GM21619 (cell line): ENCODE measurements around the gene GALNT17.
"Not testable (repeated sequence)": the region's sequence is repeated elsewhere in the genome, so short reads cannot be mapped to it uniquely, and the experiment has no call there.

Experiments
- ATAC-seq: cut with Tn5 transposase; IDR thresholded peaks from one replicate; pipeline ENCODE4 v1.9.1; 2021; ENCODE audit not compliant: unreplicated experiment

GALNT17 gene

GRCh38 chr7:71541707-71542353, 409.9 kb downstream of the GALNT17 start:
- ATAC-seq = no peak

GRCh38 chr7:71543396-71543795, 411.5 kb downstream of the GALNT17 start:
- no peak for ATAC-seq

DNA sequence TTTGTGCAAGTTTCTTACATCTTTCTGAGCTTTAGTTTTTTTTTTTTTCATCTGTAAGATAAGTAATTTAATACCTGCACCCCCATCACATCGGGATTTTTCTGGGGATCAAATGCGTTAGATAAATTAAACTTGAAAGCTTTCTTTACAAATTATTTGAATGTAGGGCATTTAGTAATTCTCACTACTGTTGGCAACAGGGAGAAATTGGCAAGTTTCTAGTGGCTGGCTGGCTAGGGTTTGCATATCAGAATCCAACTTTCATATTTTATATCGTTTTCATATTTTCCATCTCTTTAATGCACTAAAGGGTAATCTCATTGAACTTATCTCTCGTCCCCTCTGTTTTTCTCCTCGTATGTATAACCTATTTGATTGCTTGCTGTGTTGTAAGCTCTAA, 412.9 kb downstream of the GALNT17 start:
- ATAC-seq = no peak

DNA sequence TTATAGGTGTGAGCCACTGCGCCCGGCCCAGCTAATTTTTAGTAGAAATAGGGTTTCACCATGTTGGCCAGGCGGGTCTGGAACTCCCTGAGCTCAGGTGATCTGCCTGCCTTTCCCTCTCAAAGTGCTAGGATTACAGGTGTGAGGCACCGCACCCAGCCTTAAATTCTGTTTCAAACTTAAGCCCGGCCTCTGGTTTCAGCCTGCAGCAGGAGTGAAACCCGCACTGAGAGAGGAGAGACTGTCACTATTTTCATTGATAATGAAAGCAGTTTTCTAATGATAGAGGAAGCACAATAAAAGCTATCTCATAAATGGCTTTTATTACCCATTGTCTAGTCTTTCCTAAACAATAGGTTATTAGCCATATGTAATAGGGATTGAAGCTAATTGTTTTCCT, 415.5 kb downstream of the GALNT17 start:
- no peak for ATAC-seq

GRCh38 chr7:71548746-71549145, 416.8 kb downstream of the GALNT17 start:
- no peak for ATAC-seq

DNA sequence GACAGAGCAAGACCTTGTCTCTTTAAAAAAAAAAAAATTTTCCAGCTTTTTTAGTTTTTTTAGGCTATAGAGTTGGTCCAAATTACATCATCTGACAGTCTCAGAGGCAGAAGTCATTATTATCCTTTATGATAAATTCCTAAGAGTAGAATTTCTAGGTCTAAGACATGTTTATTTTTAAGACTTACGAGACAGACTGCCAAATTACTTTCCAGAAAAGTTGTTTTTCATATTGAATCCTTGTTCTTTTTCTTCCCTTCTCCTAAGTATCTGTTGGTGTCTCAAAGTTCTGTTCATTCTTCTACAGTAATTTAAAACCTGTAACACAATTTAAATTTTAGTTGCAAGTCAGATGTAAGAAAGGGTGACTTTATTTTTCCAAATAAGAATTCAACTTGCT, 421.4 kb downstream of the GALNT17 start:
- no peak for ATAC-seq

DNA sequence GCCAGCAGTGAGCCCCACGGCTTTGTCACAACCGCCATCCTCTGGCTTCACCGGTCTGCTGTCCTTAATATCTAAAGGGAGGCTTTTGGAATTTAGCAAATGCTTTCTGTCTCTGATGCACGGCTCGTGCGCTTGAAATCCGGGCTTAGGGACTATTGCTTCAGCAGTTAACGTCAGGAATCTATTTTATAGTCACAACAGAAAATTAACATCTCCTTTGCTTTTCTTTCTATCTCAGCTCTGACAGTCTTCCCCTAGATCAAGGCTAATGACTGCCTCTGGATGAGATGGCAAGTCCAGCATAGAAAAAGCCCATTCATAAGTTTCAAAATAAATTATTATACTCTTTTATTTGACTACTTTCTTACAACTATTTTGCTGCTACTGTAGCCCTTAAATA, 423.8 kb downstream of the GALNT17 start:
- no peak for ATAC-seq

GRCh38 chr7:71558806-71559613, 427.1 kb downstream of the GALNT17 start:
- ATAC-seq = no peak

DNA sequence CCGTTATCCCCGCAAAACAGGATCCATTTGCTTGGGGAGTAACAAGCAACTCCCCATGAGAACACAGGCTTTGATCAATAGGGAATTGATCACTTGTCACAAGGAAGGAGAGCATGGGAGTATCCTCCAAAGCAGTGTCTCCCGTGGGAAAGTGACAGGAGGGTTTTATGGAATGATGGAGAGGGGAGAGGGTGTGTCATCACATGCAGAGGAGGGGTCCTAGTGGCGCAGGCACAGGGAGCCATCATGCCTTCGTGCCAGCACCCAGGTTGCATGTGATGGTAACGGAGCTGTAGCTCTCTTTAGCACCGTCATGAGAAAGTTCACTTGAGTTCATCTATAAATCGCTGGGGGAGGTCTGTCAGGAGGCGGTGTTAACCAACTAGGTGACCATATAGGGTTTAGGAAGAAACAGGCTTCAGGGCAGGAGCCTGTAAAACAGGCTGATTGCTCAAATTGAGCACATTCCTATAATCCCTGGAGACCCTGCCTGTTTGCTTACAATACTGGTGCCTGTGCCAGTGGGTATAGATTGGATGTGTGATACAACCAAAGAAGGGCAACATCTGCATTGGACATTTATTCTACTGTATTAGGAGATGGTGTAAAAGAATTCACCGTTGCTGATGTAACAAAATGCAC, 428.5 kb downstream of the GALNT17 start:
- ATAC-seq = no peak

- ATAC-seq = no peak
Observed at GRCh38 chr7:71563276-71563675, 431.3 kb downstream of the GALNT17 start.

GRCh38 chr7:71566376-71566775, 434.4 kb downstream of the GALNT17 start:
- no peak for ATAC-seq

GRCh38 chr7:71566991-71567390, 435.0 kb downstream of the GALNT17 start:
- no peak for ATAC-seq

- ATAC-seq = no peak
Observed at GRCh38 chr7:71574153-71574860, 442.4 kb downstream of the GALNT17 start.

DNA sequence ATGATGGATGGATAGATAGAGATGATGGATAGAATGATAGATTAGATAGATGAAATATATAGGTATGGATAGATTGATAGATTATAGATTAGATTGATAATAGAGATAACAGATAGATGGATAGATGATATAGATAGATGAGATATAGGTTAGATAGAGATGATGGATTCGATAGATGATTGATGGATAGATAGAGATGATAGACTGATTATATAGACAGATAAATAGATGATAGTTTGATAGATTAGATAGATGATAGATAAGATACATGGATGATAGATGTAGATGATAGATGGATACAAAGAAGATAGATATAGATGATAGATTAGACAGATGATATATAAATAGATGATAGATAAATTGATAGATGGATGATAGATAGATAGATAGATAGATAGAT, 448.1 kb downstream of the GALNT17 start:
- no peak for ATAC-seq

DNA sequence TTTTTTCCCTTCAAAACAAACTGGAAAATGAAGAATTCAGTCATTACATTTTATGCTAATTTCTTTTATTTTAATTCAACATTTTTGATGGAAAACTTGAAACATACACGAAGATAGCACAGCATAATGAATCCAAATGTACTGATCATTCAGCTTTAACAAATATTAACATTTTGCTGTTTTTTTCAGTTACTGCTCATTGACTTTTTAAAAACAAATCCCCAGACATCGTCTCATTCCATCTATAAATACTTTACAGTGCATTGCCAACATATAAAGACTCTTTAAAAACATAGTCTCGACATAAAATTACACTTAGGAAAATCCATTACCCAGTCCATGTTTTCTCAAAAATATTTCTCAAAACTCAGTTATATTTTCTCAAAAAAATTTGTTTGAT, 452.3 kb downstream of the GALNT17 start:
- ATAC-seq = no peak

DNA sequence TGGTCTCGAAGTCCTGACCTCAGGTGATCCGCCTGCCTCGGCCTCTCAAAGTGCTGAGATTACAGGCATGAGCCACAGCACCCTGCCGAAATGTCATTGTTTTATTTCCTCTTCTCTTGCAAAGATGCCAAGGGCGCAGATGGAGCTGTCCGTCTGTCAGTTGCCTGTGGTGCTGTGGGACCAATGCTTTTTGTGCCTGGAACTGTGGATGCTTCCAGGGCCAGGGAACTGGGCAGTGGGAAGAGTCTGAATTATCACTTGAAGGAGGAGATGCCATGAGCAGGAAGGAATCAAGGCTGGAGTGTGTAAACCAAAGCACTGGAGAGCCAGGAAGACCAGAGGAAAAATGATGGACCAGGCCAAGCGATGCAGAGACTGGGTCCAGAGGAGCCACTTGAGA, 459.9 kb downstream of the GALNT17 start:
- no peak for ATAC-seq

DNA sequence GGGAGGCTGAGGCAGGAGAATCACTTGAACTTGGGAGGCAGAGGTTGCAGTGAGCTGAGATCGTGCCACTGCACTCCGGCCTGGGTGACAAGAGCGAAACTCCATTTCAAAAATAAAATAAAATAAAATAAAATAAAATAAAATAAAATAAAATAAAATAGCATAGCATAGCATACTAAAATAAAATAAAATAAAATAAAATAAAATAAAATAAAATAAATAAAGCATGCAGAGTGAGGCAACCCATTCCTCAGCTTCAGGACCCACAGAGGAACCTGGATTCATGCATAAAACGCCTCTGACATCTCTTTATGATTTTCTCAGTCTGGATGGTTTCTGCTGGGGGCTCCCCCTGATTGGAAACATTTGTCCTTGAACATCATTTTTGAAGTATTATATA, 460.4 kb downstream of the GALNT17 start:
- ATAC-seq = not testable (repeated sequence)

- no peak for ATAC-seq
Observed at GRCh38 chr7:71594736-71595135, 462.8 kb downstream of the GALNT17 start.

DNA sequence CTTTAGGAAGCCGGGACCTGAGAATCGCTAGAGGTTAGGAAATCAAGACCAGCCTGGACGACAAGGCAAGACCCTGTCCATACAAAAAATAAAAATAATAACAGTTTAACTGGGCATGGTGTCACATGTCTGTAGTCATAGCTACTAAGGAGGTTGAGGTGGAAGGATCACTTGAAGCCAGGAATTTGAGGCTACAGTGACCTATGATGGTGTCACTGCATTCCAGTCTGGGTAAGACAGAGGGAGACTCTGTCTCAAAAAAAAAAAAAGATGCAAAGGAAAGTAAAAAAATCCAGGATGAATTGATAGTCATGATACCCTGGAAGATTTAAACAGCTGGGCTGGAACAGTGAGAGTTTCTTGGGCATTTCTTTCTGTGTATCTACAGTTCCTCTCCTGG, 463.2 kb downstream of the GALNT17 start:
- no peak for ATAC-seq

- no peak for ATAC-seq
Observed at GRCh38 chr7:71598553-71598952, 466.6 kb downstream of the GALNT17 start.

GRCh38 chr7:71601851-71602250, 469.9 kb downstream of the GALNT17 start:
- no peak for ATAC-seq
